Measurements from ENCODE around the gene DPP6.

DNA sequence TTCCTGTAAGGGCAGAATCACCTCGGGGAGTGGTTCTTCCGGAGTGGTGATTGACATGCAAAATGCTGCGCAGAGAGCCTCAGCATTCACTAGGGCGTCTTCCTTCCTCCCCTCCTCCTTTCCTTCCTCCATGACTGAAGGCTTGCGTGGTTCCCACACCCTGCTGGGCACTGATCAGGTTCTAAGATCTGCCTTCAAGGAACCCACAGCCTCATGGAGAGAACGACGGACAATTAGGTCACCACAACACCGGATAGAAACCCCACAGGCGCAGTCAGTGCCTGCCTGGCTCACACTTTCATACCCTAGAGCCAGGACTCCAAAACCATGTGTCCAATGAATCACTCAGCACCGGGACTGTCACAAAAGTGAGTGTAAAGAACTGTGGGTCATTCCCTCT lies 131.3 kb downstream of the DPP6 start:
- TF ChIP-seq, protein P1, sequence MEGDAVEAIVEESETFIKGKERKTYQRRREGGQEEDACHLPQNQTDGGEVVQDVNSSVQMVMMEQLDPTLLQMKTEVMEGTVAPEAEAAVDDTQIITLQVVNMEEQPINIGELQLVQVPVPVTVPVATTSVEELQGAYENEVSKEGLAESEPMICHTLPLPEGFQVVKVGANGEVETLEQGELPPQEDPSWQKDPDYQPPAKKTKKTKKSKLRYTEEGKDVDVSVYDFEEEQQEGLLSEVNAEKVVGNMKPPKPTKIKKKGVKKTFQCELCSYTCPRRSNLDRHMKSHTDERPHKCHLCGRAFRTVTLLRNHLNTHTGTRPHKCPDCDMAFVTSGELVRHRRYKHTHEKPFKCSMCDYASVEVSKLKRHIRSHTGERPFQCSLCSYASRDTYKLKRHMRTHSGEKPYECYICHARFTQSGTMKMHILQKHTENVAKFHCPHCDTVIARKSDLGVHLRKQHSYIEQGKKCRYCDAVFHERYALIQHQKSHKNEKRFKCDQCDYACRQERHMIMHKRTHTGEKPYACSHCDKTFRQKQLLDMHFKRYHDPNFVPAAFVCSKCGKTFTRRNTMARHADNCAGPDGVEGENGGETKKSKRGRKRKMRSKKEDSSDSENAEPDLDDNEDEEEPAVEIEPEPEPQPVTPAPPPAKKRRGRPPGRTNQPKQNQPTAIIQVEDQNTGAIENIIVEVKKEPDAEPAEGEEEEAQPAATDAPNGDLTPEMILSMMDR (IDR thresholded peaks at IDR 0.05): no peak
- TF ChIP-seq POLR2A (IDR thresholded peaks at IDR 0.05): no peak

All from ovary (tissue), 3 donors.